ENCODE data around the gene WSB1.

WSB1 gene

GRCh38 chr17:27266228-27266627 lies 27.7 kb upstream of the WSB1 start:
- Histone ChIP-seq H3K27me3 (ENCODE audit: insufficient read depth, low read length) (0 out of 2 replicates have a peak, but pooled peaks cover 5% of the 10 kb centered on the region), H2AFZ (ENCODE audit: low read length) (no peak overlapping the region), H3K9me3 (ENCODE audit: low read length) (no peaks in the 10 kb centered on the region), H3K4me1 (ENCODE audit: insufficient read depth, low read length, severe bottlenecking) (no peaks in the 10 kb centered on the region), H3K4me3 (ENCODE audit: low read depth, low read length, poor library complexity, severe bottlenecking) (no peak overlapping the region), H3K9me2 (ENCODE audit: low read depth, low read length) (no peaks in the 10 kb centered on the region), H3F3A (ENCODE audit: insufficient read depth, low read length) (no peaks in the 10 kb centered on the region), H4K20me1 (ENCODE audit: insufficient read depth, low read length) (no peaks in the 10 kb centered on the region), H3K27ac (ENCODE audit: low read depth, low read length, poor library complexity, severe bottlenecking) (no peak overlapping the region), H3K79me2 (ENCODE audit: insufficient read depth, low read length) (no peaks in the 10 kb centered on the region), H3K9ac (ENCODE audit: low read length) (no peak overlapping the region), H3K36me3 (ENCODE audit: insufficient read depth, low read length) (no peaks in the 10 kb centered on the region), H3K4me2 (ENCODE audit: low read length) (no peak overlapping the region)
- TF ChIP-seq, protein P1, sequence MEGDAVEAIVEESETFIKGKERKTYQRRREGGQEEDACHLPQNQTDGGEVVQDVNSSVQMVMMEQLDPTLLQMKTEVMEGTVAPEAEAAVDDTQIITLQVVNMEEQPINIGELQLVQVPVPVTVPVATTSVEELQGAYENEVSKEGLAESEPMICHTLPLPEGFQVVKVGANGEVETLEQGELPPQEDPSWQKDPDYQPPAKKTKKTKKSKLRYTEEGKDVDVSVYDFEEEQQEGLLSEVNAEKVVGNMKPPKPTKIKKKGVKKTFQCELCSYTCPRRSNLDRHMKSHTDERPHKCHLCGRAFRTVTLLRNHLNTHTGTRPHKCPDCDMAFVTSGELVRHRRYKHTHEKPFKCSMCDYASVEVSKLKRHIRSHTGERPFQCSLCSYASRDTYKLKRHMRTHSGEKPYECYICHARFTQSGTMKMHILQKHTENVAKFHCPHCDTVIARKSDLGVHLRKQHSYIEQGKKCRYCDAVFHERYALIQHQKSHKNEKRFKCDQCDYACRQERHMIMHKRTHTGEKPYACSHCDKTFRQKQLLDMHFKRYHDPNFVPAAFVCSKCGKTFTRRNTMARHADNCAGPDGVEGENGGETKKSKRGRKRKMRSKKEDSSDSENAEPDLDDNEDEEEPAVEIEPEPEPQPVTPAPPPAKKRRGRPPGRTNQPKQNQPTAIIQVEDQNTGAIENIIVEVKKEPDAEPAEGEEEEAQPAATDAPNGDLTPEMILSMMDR (IDR thresholded peaks at IDR 0.05; ENCODE audit: low read length) = no peak

DNA sequence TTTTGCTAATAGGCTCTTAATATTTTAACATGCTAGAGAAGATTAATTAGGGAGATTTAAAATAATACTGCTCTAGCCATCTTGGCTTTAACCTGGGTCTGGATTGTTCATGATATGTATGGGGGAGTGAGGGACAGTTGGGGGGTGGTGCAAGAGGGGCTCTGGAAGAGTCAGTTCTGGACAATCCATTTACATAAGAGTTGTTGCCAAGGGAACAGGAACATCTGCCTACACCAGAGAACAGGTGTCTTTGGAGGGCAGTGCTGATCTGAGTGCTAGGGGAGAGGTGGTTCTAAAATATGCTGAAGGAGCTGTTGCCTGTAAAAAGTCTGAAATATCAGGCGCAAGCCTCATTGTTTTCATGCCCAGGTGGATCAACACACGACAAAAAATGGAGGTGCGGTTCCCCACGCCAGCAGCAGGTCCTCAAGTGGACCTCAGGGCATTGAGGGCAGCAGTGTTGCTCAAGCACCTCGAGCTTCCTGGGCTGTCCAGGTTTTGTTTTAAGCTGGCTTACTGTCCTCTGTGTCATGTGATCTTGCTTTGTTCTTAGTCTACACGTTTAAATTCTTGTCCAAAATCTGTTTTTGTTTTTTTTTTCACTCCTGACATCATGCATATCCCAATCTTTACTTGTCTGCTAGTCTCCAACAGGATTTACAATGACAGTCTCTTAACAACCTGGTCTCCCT lies 25.4 kb upstream of the WSB1 start:
- Histone ChIP-seq H4K20me1 (ENCODE audit: insufficient read depth, low read length) (no peaks in the 10 kb centered on the region), H3K4me2 (ENCODE audit: low read length) (no peak overlapping the region), H3K27ac (ENCODE audit: low read depth, low read length, poor library complexity, severe bottlenecking) (no peak overlapping the region), H3K9ac (ENCODE audit: low read length) (no peak overlapping the region), H3K4me3 (ENCODE audit: low read depth, low read length, poor library complexity, severe bottlenecking) (no peak overlapping the region), H3F3A (ENCODE audit: insufficient read depth, low read length) (no peaks in the 10 kb centered on the region), H3K9me3 (ENCODE audit: low read length) (no peaks in the 10 kb centered on the region), H3K27me3 (ENCODE audit: insufficient read depth, low read length) (0 out of 2 replicates have a peak, but pooled peaks cover 5% of the 10 kb centered on the region), H3K4me1 (ENCODE audit: insufficient read depth, low read length, severe bottlenecking) (no peaks in the 10 kb centered on the region), H3K9me2 (ENCODE audit: low read depth, low read length) (no peaks in the 10 kb centered on the region), H3K36me3 (ENCODE audit: insufficient read depth, low read length) (no peaks in the 10 kb centered on the region), H3K79me2 (ENCODE audit: insufficient read depth, low read length) (no peaks in the 10 kb centered on the region), H2AFZ (ENCODE audit: low read length) (no peak overlapping the region)
- TF ChIP-seq, protein P1 (IDR thresholded peaks at IDR 0.05; ENCODE audit: low read length) = no peak
- TF ChIP-seq EZH2 (IDR thresholded peaks at IDR 0.05; ENCODE audit: borderline replicate concordance, low read length) = no peak

DNA sequence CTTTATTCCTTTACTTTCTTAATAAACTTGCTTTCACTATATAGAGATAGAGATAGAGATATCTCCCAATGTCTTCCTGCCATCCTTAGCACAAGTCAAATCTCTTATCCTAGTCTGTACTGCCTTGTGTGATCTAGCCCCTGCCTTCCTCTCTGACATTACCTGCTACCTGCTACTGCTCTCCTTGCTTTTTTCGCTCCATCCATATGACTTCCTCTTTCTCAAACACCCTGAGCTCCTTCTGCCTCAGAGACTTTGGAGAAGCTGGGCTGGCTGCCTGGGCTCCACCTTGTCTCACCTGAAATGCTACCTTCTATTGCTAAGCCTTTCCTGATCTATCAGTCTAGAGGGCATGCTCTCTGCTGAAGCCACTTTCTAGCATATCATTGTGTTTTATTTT lies 24.7 kb upstream of the WSB1 start:
- Histone ChIP-seq H3K4me1 (ENCODE audit: insufficient read depth, low read length, severe bottlenecking) (no peaks in the 10 kb centered on the region), H3K27me3 (ENCODE audit: insufficient read depth, low read length) (0 out of 2 replicates have a peak, but pooled peaks cover 5% of the 10 kb centered on the region), H3K9ac (ENCODE audit: low read length) (no peak overlapping the region), H2AFZ (ENCODE audit: low read length) (no peak overlapping the region), H3K27ac (ENCODE audit: low read depth, low read length, poor library complexity, severe bottlenecking) (no peak overlapping the region), H3K36me3 (ENCODE audit: insufficient read depth, low read length) (no peaks in the 10 kb centered on the region), H3K9me3 (ENCODE audit: low read length) (no peaks in the 10 kb centered on the region), H4K20me1 (ENCODE audit: insufficient read depth, low read length) (no peaks in the 10 kb centered on the region), H3F3A (ENCODE audit: insufficient read depth, low read length) (no peaks in the 10 kb centered on the region), H3K79me2 (ENCODE audit: insufficient read depth, low read length) (no peaks in the 10 kb centered on the region), H3K9me2 (ENCODE audit: low read depth, low read length) (no peaks in the 10 kb centered on the region), H3K4me2 (ENCODE audit: low read length) (no peak overlapping the region), H3K4me3 (ENCODE audit: low read depth, low read length, poor library complexity, severe bottlenecking) (no peak overlapping the region)
- TF ChIP-seq, protein P1 (IDR thresholded peaks at IDR 0.05; ENCODE audit: low read length) = no peak
- TF ChIP-seq EZH2 (IDR thresholded peaks at IDR 0.05; ENCODE audit: borderline replicate concordance, low read length) = no peak
